DMS 273 (cell line): ENCODE results near the gene IL18.
"Not testable (repeated sequence)": the region's sequence is repeated elsewhere in the genome, so short reads cannot be mapped to it uniquely, and the experiment has no call there.

Source experiments
- DNase-seq: peaks from one replicate; lab custom pipeline; 2025; ENCODE audit not compliant: unreplicated experiment; lab: John Stamatoyannopoulos, UW

Gene IL18

DNA sequence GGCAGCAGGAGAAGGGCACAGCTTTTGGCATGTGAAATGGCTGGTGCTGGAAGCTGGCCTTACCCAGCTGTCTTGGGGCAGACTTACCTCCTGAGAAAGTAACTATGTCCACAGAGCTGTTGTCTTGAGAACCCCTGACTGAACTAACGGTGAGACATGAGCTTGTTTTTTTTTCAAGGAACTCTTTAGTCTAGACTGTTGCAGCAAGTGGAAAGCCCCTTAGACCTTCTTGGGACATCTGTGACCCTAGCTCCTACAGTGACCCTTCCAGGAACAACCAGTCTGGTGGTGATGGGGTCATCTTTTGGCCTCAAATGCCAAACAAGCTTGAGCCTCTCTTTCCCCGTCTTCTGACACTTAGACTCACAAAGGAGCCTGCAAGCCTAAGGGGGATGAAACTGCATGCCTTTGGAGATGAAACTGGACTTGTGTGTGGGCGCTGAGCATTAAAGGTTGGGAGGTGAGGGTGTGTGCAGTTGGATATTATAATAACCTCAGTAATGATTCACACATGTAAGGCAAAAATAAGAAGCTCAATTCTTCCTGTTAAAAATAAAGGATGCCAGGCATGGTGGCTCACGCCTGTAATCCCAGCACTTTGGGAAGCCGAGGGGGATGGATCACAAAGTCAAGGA is 41.8 kb downstream of the IL18 start:
- DNase-seq: no peak

DNA sequence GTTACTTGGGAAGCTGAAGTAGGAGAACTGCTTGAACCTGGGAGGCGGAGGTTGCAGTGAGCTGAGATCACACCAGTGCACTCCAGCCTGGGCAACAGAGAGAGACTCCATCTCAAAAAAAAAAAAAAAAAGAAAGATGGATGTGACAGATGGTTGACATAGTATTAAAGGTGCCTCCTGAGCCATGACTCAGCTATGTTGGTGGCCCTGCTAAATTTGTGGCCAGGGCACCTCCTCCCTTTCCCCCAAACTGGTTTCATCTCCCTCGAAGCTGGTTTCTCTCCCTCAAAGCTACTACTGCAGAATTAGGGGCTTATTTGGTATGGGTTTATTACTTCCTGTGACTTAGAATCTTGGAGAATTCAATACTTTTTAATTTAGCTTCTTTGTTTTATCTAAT is 45.7 kb downstream of the IL18 start:
- DNase-seq: peak; percentile 17

DNA sequence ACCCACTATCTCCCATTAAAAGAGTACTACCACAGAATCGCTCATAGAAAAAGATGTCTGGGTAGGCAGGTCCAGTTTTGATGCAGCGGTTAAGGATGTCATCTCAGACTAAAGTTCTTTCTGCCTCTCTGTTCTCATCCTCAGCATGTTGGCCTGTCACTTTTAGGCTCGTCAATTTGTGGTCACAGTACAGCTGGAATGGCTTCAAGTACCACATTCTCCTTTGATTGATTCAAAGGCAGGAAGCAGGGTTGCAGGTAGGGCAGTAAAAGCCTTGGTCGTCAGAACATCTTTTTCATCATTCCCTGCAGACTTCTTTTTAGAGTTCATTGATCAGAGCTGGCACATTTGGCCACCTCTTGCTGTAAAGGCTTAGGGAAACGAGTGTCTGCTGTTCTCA is 48.5 kb downstream of the IL18 start:
- DNase-seq: no peak

DNA sequence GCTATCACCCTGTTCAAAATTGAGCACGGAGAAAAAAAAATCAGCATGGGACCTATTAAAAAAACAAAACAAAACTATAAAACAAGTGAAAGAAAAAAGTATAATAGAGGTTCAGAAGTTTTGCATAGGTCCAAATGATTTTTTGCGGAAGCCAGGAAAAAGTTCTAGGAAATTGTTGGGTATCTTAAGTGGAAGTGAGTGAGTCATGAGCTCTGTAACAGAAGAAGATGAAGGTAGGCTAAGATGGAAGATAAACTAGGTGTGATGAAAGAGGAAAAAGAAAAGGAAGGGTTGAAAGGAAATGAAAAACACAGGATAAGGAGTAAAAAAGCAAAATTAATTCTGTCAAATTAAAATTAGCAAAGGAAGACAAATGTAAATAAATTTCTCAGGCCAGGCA is 49.4 kb downstream of the IL18 start:
- DNase-seq: no peak

DNA sequence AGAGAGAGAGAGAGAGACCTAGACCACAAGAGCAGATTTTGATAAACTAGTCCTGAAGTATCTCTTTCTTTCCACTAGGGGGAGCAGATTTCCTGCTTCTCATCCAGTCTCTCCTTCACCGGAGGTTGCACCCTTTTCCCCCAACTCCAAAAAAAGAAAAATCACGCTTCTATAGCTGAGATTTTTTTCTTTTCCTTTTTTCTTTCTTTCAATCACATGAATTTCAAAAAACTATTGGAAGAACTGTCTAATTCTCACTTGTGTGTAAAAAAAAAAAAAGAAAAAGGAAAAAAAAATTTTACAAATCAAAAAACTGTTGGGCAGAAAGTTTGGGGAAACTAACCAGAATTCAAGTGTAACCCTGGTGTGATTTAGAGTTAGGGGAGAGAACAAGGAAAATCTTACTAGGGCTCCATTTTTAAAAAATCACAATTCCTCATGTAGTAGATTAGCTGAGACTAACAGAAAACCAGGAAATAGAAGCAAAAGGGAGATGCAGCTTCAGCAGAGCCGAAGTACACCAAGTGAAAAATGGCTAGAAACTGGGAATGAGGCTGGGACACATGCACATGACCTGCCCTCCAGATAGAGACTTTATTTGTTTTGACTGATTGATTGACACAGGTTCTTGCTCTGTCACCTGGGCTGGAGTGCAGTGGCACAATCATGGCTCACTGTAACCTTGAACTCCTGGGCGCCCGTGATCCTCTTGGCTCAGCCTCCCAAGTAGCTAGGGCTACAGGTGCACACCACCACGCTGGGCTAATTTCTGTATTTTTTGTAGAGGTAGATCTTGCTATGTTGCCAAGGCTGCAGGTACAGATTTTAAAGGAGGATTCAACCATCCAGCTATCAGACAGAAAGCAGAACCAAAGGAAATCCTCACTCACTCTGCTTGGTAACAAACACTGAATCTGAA is 50.1 kb downstream of the IL18 start:
- DNase-seq: peak; percentile 58

DNA sequence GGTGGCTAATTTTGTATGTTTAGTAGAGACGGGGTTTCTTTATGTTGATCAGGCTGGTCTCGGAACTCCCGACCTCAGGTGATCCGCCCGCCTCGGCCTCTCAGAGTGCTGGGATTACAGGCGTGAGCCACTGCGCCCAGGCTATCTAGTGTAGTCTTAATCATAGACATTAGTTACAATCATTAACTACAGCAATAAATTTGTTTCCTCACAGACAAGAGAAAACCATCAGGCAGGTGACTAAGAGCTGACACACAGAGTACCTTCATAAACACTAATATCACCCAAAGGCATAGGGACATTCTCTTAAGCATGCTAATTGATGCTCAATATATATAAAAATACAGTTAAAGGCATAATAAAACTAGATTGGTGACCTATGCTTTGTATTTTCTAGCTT is 57.8 kb downstream of the IL18 start:
- no peak for DNase-seq

DNA sequence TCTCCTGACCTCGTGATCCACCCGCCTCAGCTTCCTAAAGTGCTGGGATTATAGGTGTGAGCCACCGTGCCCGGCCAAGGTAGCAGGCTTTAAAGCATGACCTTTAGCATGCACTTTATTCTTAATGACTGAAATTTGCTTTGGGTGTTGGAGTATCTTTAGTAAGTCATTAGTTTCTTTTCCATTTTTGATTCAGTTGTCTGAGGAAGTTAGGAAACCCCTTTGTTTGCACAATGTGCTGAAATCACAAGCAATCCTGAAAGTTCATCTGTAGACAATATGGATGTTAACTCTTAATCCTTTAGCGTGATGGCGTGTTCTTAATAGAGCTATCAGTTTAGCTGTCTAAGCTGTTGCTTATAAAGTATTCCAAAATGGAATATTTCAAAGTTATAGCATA is 60.4 kb downstream of the IL18 start:
- no peak for DNase-seq

DNA sequence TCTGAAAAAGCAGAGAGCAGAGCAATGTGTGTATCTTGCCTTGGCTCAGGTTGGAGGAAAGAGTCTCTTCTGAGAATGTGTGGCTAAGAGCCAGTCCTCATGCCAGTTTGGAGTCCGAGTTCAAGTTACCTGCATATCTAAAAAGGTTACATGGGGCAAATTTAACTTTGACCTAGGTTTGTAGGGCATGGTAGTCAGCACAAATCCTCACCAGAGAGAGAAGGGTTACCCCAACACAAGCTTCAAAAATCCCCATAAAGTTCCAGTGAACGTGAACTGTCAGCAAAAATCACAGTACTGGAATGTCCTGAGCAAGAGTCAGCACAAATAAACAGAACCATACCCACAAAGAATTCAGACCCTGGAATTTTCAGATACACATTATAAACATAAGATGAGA is 63.4 kb downstream of the IL18 start:
- DNase-seq: no peak

DNA sequence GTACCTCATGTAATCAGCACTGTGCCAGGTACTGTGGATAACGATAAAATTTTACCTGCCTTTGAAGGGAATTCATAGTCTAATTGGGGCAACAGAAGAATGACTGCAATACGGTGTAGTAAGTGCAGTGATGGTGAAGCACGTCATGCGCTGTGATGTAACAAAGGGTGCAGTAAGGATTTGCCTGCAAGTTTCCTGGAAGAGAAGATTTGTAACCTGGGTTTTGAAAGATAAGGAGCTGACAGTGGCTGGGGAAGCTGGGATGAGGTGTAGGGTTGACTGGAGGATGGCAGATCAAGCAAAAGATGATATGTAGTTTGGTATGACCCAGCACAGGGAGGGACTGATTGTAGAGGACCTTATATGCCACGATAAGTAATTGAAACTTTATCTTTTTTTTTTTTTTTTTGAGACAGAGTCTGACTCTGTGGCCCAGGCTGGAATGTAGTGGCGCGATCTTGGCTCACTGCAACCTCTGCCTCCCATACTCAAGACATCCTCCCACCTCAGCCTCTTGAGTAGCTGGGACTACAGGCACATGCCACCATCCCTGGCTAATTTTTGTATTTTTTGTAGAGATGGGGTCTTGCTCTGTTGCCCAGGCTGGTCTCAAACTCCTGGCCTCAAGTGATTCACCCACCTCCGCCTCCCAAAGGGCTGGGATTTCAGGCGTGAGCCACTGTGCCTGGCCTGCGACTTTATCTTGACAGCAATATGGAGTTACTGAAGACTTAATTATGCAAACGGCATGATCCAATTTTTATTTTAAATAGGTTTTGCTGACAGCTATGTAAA is 66.0 kb downstream of the IL18 start:
- DNase-seq: no peak

DNA sequence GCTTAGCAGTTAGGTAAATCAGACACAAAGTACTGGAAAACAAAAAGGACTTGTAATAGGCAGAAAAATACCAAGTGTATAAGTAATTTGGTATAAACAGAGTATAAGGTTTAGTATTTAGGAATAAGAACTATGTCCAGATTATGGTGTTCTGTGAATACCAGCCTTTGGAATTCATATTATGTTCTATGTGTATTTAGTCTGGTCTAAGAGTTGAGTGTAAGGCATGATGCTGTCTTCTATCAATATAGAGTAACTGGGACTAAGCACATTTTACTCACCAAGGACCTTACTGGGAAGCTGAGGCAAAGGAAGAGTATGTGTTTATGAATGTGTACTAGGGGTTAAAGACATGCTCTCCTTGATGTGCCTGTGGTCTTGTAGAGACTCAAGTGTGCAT is 67.7 kb downstream of the IL18 start:
- no peak for DNase-seq

DNA sequence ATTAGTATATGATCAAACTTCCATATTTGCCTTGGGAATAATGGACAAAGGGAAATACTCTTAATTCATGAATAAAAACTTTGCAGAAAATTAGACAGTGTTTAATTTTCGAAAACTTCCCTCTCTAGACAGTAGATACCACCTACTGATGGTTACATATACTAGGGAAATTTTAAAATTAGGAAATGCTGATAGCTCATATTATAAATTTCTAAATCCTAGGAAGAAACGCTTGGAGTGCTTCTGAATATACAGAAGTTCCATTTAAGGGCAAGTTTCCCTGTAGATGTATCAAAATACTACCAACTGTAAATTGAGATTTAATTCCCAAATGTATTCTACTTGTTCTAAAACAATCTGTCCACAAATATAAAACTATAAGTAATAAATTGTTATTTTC is 68.6 kb downstream of the IL18 start:
- not testable (repeated sequence) for DNase-seq
